MM.1S (cell line): Measurements from ENCODE around the gene TNFAIP8.

Experiments used
- CTCF ChIP-seq: fragments of 300-600 bp; sonication (generic); IDR thresholded peaks from 2 replicates; pipeline ENCODE4 v1.5.1; 2016; ENCODE audit warnings: antibody characterized with exemption, low read length, mixed read lengths
- EZH2 ChIP-seq: fragments of 300-600 bp; sonication (generic); optimal IDR thresholded peaks from 2 replicates; pipeline ENCODE3; 2017; ENCODE audit warnings: low read depth, mild to moderate bottlenecking, antibody characterized with exemption, low read length, mixed read lengths
- EZH2phosphoT487 ChIP-seq: fragments of 300-600 bp; sonication (generic); IDR thresholded peaks from 2 replicates; pipeline ENCODE4 v1.6.1; 2018; ENCODE audit warnings: antibody characterized with exemption, low read length

- TF ChIP-seq CTCF = no peak
- no peak for TF ChIP-seq EZH2
- no peak for TF ChIP-seq EZH2phosphoT487
These were observed 12.4 kb downstream of the TNFAIP8 start for GRCh38 chr5:119368238-119368630.
